ENCODE measurements around the gene BRCA2. TPM values are rescaled to one million over a fixed set of nuclear protein-coding genes. Genes with fewer than 3 reads are reported as not detected.
"Not testable (repeated sequence)": the region's sequence is repeated elsewhere in the genome, so short reads cannot be mapped to it uniquely, and the experiment has no call there.

The BRCA2 gene
- total RNA-seq, 4 donors from 2014 or later = 0.49 to 2.1 (median 0.90) TPM

- intact Hi-C loops (cut with DNase I; ENCODE audit: low total_unique reads) = no loop called here
- TF ChIP-seq POLR2A (IDR thresholded peaks at IDR 0.05) (no peak), CTCF (IDR thresholded peaks at IDR 0.05) (no peak)
- H3K4me3 ChIP-seq (ENCODE audit: low read depth, poor library complexity, severe bottlenecking) = no peak overlapping the region
- WGBS, 2 donors = 96 to 100% methylated on average over 1 of the region's 1 CpG
- no peak for DNase-seq (ENCODE audit: low spot score in 2 of 2)
Observed at GRCh38 chr13:32354040-32354439, 38.7 kb downstream of the BRCA2 start.

GRCh38 chr13:32355935-32356334, 40.6 kb downstream of the BRCA2 start:
- WGBS, 2 donors = 95 to 97% methylated on average over 8 of the region's 8 CpGs
- intact Hi-C loops (cut with DNase I; ENCODE audit: low total_unique reads); DNase-seq (ENCODE audit: low spot score in 2 of 2); H3K4me3 ChIP-seq (ENCODE audit: low read depth, poor library complexity, severe bottlenecking): not testable (repeated sequence)

- TF ChIP-seq CTCF (IDR thresholded peaks at IDR 0.05) (no peak), POLR2A (IDR thresholded peaks at IDR 0.05) (no peak)
- intact Hi-C loops (cut with DNase I; ENCODE audit: low total_unique reads) = no loop called here
- 90 to 92% methylated on average over 2 of the region's 2 CpGs for WGBS, 2 donors
- DNase-seq (ENCODE audit: low spot score in 2 of 2) = no peak
- no peak overlapping the region for H3K4me3 ChIP-seq (ENCODE audit: low read depth, poor library complexity, severe bottlenecking)
Observed at GRCh38 chr13:32362574-32362973, 47.3 kb downstream of the BRCA2 start.

GRCh38 chr13:32370805-32371204, 55.5 kb downstream of the BRCA2 start:
- no peak for DNase-seq (ENCODE audit: low spot score in 2 of 2)
- intact Hi-C loops (cut with DNase I; ENCODE audit: low total_unique reads) = no loop called here
- WGBS, 2 donors = 98 to 100% methylated on average over 2 of the region's 2 CpGs
- TF ChIP-seq POLR2A (IDR thresholded peaks at IDR 0.05) (no peak), CTCF (IDR thresholded peaks at IDR 0.05) (no peak)
- no peak overlapping the region for H3K4me3 ChIP-seq (ENCODE audit: low read depth, poor library complexity, severe bottlenecking)

- 86 to 88% methylated on average over 13 of the region's 13 CpGs for WGBS, 2 donors
- H3K4me3 ChIP-seq (ENCODE audit: low read depth, poor library complexity, severe bottlenecking) = no peak overlapping the region
- TF ChIP-seq CTCF (IDR thresholded peaks at IDR 0.05) (no peak), POLR2A (IDR thresholded peaks at IDR 0.05) (no peak)
- DNase-seq (ENCODE audit: low spot score in 2 of 2) = no peak
- intact Hi-C loops (cut with DNase I; ENCODE audit: low total_unique reads) = no loop called here
Observed at GRCh38 chr13:32376642-32377415, 61.5 kb downstream of the BRCA2 start.

GRCh38 chr13:32378012-32378411, 62.7 kb downstream of the BRCA2 start:
- intact Hi-C loops (cut with DNase I; ENCODE audit: low total_unique reads) = no loop called here
- 87 to 98% methylated on average over 1 of the region's 1 CpG for WGBS, 2 donors
- H3K4me3 ChIP-seq (ENCODE audit: low read depth, poor library complexity, severe bottlenecking) = no peak overlapping the region
- no peak for TF ChIP-seq CTCF (IDR thresholded peaks at IDR 0.05)
- TF ChIP-seq POLR2A (IDR thresholded peaks at IDR 0.05) = no peak
- no peak for DNase-seq (ENCODE audit: low spot score in 2 of 2)
